HT1080 (cell line): ENCODE measurements around the gene KLK3. TPM values are rescaled to one million over a fixed set of nuclear protein-coding genes. Genes with fewer than 3 reads are reported as not detected.

Experiments
- DNase-seq: peaks from one replicate; pipeline ENCODE4 v3.0.0-alpha.2; 2015; ENCODE audit warnings: low read depth
- total RNA-seq: library from RNA; depleted of rRNA; stranded (reverse); fragments of >200 nt; shearing (Covaris generic); gene quantifications from 2 replicates; pipeline ENCODE4 v1.2.3, GENCODE V29; 2014

Gene KLK3
- total RNA-seq, 1 experiment from 2014 or later: not detected

- DNase-seq: no peak
Observed at GRCh38 chr19:50859849-50860248, 5.1 kb downstream of the KLK3 start.

GRCh38 chr19:50861010-50861409 is 6.3 kb downstream of the KLK3 start:
- no peak for DNase-seq

DNA sequence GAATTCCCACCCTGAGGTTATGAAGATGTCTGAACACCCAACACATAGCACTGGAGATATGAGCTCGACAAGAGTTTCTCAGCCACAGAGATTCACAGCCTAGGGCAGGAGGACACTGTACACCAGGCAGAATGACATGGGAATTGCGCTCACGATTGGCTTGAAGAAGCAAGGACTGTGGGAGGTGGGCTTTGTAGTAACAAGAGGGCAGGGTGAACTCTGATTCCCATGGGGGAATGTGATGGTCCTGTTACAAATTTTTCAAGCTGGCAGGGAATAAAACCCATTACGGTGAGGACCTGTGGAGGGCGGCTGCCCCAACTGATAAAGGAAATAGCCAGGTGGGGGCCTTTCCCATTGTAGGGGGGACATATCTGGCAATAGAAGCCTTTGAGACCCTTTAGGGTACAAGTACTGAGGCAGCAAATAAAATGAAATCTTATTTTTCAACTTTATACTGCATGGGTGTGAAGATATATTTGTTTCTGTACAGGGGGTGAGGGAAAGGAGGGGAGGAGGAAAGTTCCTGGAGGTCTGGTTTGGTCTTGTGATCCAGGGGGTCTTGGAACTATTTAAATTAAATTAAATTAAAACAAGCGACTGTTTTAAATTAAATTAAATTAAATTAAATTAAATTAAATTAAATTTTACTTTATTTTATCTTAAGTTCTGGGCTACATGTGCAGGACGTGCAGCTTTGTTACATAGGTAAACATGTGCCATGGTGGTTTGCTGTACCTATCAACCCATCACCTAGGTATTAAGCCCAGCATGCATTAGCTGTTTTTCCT is 7.0 kb downstream of the KLK3 start:
- DNase-seq: no peak

DNA sequence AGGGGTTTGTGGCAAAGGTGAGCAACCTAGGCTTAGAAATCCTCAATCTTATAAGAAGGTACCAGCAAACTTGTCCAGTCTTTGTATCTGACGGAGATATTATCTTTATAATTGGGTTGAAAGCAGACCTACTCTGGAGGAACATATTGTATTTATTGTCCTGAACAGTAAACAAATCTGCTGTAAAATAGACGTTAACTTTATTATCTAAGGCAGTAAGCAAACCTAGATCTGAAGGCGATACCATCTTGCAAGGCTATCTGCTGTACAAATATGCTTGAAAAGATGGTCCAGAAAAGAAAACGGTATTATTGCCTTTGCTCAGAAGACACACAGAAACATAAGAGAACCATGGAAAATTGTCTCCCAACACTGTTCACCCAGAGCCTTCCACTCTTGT is 14.8 kb downstream of the KLK3 start:
- no peak for DNase-seq

- peak; percentile 74 for DNase-seq
Observed at GRCh38 chr19:50870417-50871089, 15.8 kb downstream of the KLK3 start.

- DNase-seq: no peak
Observed at GRCh38 chr19:50873056-50873455, 18.3 kb downstream of the KLK3 start, which contains the start of gene KLK2. TSS of gene KLK2 (plus strand) at chr19:50873439. CDS start at chr19:50873474, 35 bp downstream.

DNA sequence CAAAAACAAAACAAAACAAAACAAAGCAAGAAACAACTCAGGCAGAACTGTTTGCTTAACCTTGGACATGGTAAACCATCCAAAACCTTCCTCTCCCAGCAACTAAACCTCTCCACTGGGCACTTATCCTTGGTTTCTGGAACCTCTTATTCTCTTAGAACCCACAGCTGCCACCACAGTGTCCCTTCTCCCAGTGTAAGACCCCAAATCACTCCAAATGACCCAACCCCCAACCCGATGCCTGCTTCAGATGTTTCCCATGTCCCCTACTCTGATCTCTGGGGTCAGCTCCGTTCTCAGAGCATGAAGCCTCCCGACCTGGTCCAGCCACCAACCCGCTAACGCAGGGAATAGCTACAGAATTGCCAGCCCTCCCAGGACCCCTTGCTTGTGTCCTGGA is 19.5 kb downstream of the KLK3 start:
- DNase-seq: no peak

DNA sequence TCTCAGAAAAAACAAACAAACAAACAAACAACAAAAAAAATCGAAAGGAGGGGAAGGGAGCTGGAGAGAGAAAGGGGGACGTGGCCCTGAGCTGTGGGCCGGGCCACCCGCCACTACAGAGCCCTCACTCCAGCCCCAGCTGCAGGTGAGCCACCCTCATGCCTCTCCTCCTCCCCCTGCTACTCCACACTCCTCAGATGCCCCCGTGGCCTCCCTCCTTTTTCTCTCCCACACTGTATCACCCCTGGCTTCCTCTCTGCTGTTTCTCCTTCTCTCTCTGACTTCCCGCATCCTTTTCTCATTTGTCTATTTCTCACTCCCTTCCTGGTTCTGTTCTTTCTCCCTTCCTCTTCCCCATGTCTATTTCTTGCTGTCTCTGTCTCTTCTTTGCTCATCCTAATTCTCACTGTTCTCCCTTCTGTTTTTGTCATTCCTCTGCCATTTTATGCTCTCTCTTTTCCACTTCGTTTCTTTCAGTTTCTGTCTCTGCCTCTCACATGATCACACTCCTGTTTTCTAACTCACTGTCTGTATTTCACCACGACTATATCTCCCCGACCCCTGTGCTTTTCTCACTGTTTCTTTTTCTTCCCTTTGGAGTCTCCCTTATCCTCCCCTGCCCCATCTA is 21.2 kb downstream of the KLK3 start:
- no peak for DNase-seq

DNA sequence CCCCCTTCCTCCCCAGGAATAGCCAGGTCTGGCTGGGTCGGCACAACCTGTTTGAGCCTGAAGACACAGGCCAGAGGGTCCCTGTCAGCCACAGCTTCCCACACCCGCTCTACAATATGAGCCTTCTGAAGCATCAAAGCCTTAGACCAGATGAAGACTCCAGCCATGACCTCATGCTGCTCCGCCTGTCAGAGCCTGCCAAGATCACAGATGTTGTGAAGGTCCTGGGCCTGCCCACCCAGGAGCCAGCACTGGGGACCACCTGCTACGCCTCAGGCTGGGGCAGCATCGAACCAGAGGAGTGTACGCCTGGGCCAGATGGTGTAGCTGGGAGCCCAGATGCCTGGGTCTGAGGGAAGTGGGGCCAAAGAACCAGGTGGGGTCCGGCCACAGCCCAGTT is 21.7 kb downstream of the KLK3 start:
- no peak for DNase-seq

DNA sequence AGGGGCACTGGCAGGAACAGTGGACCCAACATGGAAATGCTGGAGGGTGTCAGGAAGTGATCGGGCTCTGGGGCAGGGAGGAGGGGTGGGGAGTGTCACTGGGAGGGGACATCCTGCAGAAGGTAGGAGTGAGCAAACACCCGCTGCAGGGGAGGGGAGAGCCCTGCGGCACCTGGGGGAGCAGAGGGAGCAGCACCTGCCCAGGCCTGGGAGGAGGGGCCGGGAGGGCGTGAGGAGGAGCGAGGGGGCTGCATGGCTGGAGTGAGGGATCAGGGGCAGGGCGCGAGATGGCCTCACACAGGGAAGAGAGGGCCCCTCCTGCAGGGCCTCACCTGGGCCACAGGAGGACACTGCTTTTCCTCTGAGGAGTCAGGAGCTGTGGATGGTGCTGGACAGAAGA is 22.6 kb downstream of the KLK3 start:
- DNase-seq: no peak

- DNase-seq: no peak
Observed at GRCh38 chr19:50878851-50879250, 24.1 kb downstream of the KLK3 start.

GRCh38 chr19:50880241-50880640 is 25.5 kb downstream of the KLK3 start:
- no peak for DNase-seq

- no peak for DNase-seq
Observed at GRCh38 chr19:50882188-50882587, 27.5 kb downstream of the KLK3 start.

DNA sequence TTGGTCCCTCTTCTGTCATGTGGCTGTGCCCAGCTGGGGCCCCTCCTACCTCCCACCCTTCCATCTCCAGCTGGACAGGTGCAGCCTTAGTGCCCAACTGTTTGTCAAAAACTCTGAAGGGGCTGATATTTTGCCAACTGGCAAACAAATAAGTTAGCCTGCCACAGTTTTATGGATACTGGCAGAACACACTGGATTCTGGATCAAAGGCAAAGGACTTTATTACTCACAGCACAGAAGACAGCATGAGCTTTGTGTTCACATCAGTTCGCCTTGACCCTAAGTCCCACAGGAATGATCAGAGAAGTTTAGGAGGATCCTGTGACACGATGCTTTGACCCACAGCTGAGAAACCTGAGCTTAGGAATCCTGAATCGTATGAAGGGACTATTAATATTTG is 34.9 kb downstream of the KLK3 start:
- DNase-seq: no peak

DNA sequence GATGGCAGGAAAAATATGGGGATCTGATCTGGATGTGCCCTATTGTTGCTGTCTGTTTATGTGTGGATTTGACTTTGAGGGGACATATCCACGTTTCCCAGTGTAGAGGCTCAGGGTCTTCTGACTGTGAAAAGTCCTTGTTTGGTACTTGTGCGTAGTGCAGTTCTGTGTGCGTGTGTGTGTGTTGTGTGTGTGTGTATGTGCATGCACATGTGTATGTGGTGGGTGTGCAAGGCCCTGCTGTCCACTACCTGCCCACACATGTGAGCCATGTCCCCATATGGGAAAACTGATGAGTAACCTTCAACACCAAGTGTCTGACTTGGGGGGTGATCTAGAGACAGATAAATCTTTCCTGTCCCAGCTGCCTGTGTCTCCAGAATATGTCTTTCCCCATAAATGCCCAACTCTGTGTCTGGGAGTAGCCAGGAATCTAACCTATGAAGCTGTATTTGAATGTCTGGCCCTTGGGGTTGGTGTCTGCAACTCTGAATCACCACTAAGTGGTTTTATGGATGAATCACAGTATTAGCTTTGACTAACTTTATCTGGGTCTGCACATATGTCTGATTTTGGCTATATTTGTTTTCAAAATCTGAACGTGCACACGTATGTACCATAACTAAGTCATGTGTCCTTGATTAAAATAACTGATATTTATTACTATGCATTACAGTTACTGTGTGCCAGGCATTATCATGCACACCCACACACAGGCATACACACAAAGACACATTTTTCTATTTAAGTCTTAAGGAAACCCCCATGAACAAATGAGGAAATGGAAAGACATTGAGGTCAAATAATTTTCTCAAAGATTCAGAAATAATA is 35.9 kb downstream of the KLK3 start:
- DNase-seq: peak; percentile 64

DNA sequence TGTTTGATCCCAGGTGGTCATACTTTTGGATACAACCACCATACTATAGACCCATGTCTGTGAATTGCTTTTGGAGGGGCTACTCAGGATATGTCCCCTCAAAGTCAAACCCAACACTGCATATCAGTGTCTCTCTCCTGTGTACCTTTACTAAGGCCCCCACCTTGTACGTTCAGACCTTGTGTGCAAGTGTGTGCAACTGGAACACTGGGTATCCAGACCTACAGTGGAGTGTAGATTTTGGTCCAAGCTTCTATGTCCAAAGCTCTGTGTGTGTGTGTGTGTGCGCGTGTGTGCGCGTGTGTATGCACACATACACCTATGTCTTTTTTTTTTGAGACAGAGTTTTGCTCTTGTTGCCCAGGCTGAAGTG is 36.5 kb downstream of the KLK3 start:
- DNase-seq: no peak

DNA sequence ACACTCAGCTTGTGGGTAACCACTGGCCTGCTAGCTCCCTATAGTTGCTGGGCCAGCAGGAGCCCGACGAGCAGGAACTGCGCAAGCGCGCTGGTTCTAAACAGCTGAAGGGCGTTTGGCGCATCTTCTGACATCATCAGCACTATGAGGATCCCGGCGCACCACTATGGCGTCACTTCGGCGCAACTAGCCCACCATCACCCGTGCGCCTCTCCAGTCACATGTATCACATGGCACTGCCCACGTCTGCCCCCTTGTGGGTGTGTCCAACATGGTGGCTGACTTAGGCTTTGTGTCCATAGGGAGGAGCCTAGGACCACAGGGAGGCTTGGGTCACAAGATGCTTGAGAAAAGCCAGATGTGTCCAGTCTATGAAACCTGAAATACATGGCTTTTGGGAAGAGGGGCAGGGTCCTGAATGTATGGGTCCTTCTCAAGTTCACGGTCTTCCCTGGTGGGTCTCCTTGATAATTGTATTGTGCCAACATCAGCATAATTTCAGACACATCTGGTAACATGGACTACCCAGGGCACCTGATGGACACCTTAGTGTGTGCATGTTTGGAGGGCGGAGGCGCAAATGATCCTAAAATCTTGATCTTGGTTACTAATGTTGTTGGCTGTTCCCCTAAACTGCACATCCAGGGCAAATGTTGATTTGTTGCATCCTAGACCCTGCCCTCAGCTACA is 38.5 kb downstream of the KLK3 start:
- no peak for DNase-seq

DNA sequence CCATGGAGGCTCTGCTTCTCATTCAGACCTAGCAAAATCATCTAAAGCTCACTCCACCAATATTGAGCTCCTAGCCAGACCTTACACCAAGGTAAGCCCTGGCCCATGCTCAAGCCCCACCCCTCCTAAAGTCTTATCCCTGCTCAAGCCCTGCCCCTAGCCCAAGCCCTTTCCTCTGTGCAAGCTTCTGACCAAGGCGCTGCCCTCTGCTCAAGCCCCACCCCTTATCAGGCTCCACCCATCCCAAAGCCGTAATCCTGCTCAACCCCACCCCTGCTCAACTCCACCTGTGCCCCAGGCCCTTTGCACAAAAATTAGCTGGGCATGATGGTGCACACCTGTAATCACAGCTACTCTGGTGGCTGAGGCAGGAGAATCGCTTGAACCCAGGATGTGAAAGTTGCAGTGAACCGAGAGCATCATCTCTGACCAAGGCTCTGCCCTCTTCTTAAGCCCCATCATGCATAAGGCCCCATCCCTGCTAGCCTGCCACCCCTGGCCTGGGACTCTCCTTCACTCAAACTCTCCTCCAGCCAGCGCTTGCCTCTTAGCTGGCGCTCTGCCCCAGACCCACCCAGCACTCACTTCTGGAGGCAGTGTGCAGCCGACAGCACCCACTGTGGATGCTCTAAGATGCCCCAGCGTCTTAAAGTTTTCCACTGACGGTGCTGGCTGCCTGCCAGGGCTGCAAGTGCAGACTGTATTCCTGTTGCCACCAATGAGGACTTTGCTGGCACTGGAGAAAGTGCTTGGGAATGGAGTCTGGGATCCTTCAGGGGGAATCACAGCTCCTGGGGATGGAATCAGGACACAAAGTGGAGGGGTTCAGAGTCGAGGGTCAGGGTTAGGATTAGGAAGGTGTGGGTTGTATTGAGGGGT is 40.0 kb downstream of the KLK3 start:
- no peak for DNase-seq

- DNase-seq: peak; percentile 24
Observed at GRCh38 chr19:50896089-50896590, 41.4 kb downstream of the KLK3 start.
